MM.1S (cell line): ENCODE results near the gene SYP.
A peak's percentile ranks its signal among the peaks of the same experiment; 100 is the strongest.
"Not testable (repeated sequence)": the region's sequence is repeated elsewhere in the genome, so short reads cannot be mapped to it uniquely, and the experiment has no call there.

Experiments
- DNase-seq: peaks from one replicate; pipeline ENCODE4 v3.0.0-alpha.2; 2015
- H2AFZ ChIP-seq: fragments of 300-600 bp; sonication (generic); 2 replicates; pipeline ENCODE4 v1.6.0; 2016; ENCODE audit warnings: antibody characterized with exemption, low read length
- H3F3A ChIP-seq: fragments of 300-600 bp; sonication (generic); 2 replicates; pipeline ENCODE4 v1.6.1; 2016; ENCODE audit warnings: mild to moderate bottlenecking, antibody characterized with exemption, low read length, moderate library complexity, mixed read lengths; ENCODE audit not compliant: insufficient read depth
- H3K27ac ChIP-seq: fragments of 300-600 bp; sonication (generic); 2 replicates; pipeline ENCODE4 v1.5.1; 2016; ENCODE audit warnings: mild to moderate bottlenecking, low read length
- H3K27me3 ChIP-seq: fragments of 300-600 bp; sonication (generic); replicated peaks from 2 replicates; pipeline ENCODE4 v1.6.0; 2016; ENCODE audit warnings: low read length; ENCODE audit not compliant: insufficient read depth
- H3K36me3 ChIP-seq: fragments of 300-600 bp; sonication (generic); replicated peaks from 2 replicates; pipeline ENCODE4 v1.6.1; 2016; ENCODE audit warnings: mild to moderate bottlenecking, low read length, mixed read lengths; ENCODE audit not compliant: insufficient read depth
- H3K4me1 ChIP-seq: fragments of 300-600 bp; sonication (generic); 2 replicates; pipeline ENCODE4 v1.6.1; 2016; ENCODE audit warnings: low read length, mixed read lengths
- H3K4me2 ChIP-seq: fragments of 300-600 bp; sonication (generic); 2 replicates; pipeline ENCODE4 v1.6.0; 2016; ENCODE audit warnings: low read depth, low read length
- H3K4me3 ChIP-seq: fragments of 300-600 bp; sonication (generic); 2 replicates; pipeline ENCODE4 v1.5.1; 2016; ENCODE audit warnings: low read length, mixed read lengths
- H3K79me2 ChIP-seq: fragments of 300-600 bp; sonication (generic); 2 replicates; pipeline ENCODE4 v1.6.1; 2016; ENCODE audit warnings: mixed run types, low read length, mixed read lengths
- H3K9ac ChIP-seq: fragments of 300-600 bp; sonication (generic); 2 replicates; pipeline ENCODE4 v1.6.1; 2016; ENCODE audit warnings: low read length, mixed read lengths
- H3K9me2 ChIP-seq: fragments of 300-600 bp; sonication (generic); replicated peaks from 2 replicates; pipeline ENCODE4 v1.6.1; 2016; ENCODE audit warnings: mild to moderate bottlenecking, low read length, mixed read lengths; ENCODE audit not compliant: insufficient read depth
- H3K9me3 ChIP-seq: fragments of 300-600 bp; sonication (generic); replicated peaks from 2 replicates; pipeline ENCODE4 v1.6.1; 2016; ENCODE audit warnings: mild to moderate bottlenecking, low read length, mixed read lengths; ENCODE audit not compliant: insufficient read depth
- H4K20me1 ChIP-seq: fragments of 300-600 bp; sonication (generic); 2 replicates; pipeline ENCODE4 v1.6.1; 2016; ENCODE audit warnings: mild to moderate bottlenecking, low read length, moderate library complexity, mixed read lengths; ENCODE audit not compliant: insufficient read depth
- EZH2 ChIP-seq: fragments of 300-600 bp; sonication (generic); optimal IDR thresholded peaks from 2 replicates; pipeline ENCODE3; 2017; ENCODE audit warnings: low read depth, mild to moderate bottlenecking, antibody characterized with exemption, low read length, mixed read lengths
- EZH2phosphoT487 ChIP-seq: fragments of 300-600 bp; sonication (generic); IDR thresholded peaks from 2 replicates; pipeline ENCODE4 v1.6.1; 2018; ENCODE audit warnings: antibody characterized with exemption, low read length
- TF ChIP-seq, protein P1 (sequence below): fragments of 300-600 bp; sonication (generic); IDR thresholded peaks from 2 replicates; pipeline ENCODE4 v1.5.1; 2016; ENCODE audit warnings: antibody characterized with exemption, low read length, mixed read lengths

The SYP gene

DNA sequence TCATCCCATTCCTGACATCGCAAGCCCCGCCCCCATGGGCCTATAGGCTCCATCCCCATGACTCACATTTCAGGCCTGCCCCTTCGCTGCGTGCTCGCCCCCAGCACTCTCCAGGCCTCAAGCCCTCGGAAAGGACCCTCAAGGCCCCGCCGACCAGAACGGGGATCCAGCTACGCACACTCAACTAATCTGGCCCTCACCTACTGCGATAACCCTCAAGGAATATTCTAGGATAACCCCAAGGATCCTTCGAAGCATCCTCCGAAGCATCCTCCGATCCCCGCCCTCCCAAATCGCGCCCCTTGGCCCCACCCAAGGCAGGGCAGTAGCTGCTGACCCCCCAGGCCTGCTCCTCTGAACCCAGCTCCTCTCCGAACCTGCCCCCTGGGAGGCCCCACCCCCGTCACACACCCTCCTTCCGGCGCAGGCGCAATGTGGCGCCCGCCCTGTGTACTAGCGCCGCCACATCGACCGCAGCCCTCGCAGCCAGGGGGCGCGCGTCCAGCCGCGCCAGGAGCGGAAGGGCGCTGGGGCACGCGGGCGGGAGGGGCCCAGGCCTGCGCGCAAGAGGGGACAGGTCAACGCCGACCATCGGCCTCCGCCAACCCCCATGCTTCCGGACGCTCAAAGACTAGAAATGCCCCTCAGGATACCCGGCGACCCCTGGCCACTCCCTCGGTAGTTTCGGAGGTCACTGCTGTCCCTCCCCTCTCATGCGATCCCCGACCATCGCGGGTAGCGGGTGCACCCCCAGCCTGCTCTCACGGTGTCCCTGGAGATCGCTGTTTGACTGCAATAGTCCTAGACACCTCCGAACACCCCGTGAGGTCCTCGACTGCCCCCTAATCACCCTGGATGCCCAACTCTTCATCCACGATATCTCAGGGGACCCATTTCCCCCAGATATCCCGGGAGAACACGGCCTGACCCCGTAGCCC, 43.8 kb downstream of the SYP start:
- Histone ChIP-seq H4K20me1 (no peaks in the 10 kb centered on the region), H3K79me2 (no peaks in the 10 kb centered on the region), H3K9me3 (no peaks in the 10 kb centered on the region), H3K4me3 (peak overlapping the region; percentile 75), H2AFZ (peak overlapping the region; percentile 78), H3K4me2 (peak overlapping the region; percentile 83), H3K9me2 (no peaks in the 10 kb centered on the region), H3K27ac (peak overlapping the region; percentile 65; the same call in 1 of the 2 replicates), H3K9ac (peak overlapping the region; percentile 73), H3K4me1 (no peaks in the 10 kb centered on the region), H3K36me3 (no peaks in the 10 kb centered on the region), H3K27me3 (no peaks in the 10 kb centered on the region), H3F3A (no peaks in the 10 kb centered on the region)
- DNase-seq = peak; percentile 80
- TF ChIP-seq, protein P1, sequence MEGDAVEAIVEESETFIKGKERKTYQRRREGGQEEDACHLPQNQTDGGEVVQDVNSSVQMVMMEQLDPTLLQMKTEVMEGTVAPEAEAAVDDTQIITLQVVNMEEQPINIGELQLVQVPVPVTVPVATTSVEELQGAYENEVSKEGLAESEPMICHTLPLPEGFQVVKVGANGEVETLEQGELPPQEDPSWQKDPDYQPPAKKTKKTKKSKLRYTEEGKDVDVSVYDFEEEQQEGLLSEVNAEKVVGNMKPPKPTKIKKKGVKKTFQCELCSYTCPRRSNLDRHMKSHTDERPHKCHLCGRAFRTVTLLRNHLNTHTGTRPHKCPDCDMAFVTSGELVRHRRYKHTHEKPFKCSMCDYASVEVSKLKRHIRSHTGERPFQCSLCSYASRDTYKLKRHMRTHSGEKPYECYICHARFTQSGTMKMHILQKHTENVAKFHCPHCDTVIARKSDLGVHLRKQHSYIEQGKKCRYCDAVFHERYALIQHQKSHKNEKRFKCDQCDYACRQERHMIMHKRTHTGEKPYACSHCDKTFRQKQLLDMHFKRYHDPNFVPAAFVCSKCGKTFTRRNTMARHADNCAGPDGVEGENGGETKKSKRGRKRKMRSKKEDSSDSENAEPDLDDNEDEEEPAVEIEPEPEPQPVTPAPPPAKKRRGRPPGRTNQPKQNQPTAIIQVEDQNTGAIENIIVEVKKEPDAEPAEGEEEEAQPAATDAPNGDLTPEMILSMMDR = peak; percentile 60
- TF ChIP-seq EZH2 = no peak
- TF ChIP-seq EZH2phosphoT487 = no peak

DNA sequence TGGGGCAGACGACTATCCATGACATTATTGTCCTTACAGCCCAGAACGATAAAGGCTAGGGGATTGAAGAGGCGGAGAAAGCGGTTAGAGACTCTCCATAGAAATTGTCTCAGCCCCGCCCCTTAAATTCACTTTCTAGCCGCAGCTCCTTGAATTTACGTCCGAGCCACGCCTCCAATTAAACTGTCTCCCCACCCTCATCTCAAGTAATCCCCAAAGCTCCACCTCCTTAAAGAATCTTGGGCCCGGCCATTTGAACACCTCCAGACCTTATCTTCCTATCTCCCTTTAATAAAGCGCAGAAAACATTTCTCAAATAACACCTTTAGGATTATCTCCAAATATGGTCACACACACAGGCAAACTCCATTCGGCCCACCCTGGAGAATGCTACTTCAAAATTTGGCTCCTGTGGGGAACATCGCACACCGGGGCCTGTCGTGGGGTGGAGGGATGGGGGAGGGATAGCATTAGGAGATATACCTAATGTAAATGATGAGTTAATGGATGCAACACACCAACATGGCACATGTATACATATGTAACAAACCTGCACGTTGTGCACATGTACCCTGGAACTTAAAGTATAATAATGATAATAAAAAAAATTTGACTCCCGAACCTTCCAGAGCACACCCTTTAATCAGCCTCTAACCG, 44.6 kb downstream of the SYP start:
- Histone ChIP-seq H4K20me1 (no peaks in the 10 kb centered on the region), H3K4me1 (no peaks in the 10 kb centered on the region), H3K27me3 (no peaks in the 10 kb centered on the region), H3K4me3 (peak overlapping the region; percentile 75), H3K9me2 (no peaks in the 10 kb centered on the region), H3K4me2 (peak overlapping the region; percentile 83), H3K9me3 (no peaks in the 10 kb centered on the region), H3K9ac (peak overlapping the region; percentile 73; the same call in 1 of the 2 replicates), H3K79me2 (no peaks in the 10 kb centered on the region), H2AFZ (peak overlapping the region; percentile 72; the same call in 1 of the 2 replicates), H3F3A (no peaks in the 10 kb centered on the region), H3K36me3 (no peaks in the 10 kb centered on the region), H3K27ac (peak overlapping the region; percentile 65; the same call in 1 of the 2 replicates)
- TF ChIP-seq, protein P1 = no peak
- no peak for TF ChIP-seq EZH2phosphoT487
- no peak for TF ChIP-seq EZH2
- DNase-seq = peak; percentile 21

GRCh38 chrX:49153467-49153866, 46.5 kb downstream of the SYP start:
- Histone ChIP-seq H3K4me1 (no peaks in the 10 kb centered on the region), H3K27me3 (no peaks in the 10 kb centered on the region), H3K4me3 (no peak overlapping the region), H4K20me1 (no peaks in the 10 kb centered on the region), H2AFZ (no peak overlapping the region), H3K4me2 (no peak overlapping the region), H3K79me2 (no peaks in the 10 kb centered on the region), H3K36me3 (no peaks in the 10 kb centered on the region), H3K9me2 (no peaks in the 10 kb centered on the region), H3K9ac (no peak overlapping the region), H3K9me3 (no peaks in the 10 kb centered on the region), H3K27ac (no peak overlapping the region), H3F3A (no peaks in the 10 kb centered on the region)
- DNase-seq = no peak
- TF ChIP-seq EZH2phosphoT487 = no peak
- no peak for TF ChIP-seq EZH2
- TF ChIP-seq, protein P1 = no peak

DNA sequence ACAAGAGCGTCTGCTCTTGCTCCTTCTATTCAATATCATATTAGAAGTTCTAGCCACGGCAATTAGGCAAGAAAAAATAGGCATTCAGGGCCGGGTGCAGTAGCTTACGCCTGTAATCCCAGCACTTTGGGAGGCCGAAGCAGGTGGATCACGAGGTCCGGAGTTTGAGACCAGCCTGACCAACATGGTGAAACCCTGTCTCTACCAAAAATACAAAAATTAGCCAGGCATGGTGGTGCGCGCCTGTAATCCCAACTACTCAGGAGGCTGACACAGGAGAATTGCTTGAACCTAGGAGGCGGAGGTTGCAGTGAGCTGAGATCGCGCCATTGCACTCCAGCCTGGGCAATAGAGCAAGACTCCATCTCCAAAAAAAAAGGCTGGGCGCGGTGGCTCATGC, 50.7 kb downstream of the SYP start:
- not testable (repeated sequence) for H3K36me3 ChIP-seq, H3K9ac ChIP-seq, H3K79me2 ChIP-seq, H3F3A ChIP-seq, DNase-seq, H3K4me1 ChIP-seq, H4K20me1 ChIP-seq, H3K4me3 ChIP-seq, H3K9me3 ChIP-seq, H2AFZ ChIP-seq, H3K27ac ChIP-seq, H3K4me2 ChIP-seq, H3K27me3 ChIP-seq, H3K9me2 ChIP-seq

DNA sequence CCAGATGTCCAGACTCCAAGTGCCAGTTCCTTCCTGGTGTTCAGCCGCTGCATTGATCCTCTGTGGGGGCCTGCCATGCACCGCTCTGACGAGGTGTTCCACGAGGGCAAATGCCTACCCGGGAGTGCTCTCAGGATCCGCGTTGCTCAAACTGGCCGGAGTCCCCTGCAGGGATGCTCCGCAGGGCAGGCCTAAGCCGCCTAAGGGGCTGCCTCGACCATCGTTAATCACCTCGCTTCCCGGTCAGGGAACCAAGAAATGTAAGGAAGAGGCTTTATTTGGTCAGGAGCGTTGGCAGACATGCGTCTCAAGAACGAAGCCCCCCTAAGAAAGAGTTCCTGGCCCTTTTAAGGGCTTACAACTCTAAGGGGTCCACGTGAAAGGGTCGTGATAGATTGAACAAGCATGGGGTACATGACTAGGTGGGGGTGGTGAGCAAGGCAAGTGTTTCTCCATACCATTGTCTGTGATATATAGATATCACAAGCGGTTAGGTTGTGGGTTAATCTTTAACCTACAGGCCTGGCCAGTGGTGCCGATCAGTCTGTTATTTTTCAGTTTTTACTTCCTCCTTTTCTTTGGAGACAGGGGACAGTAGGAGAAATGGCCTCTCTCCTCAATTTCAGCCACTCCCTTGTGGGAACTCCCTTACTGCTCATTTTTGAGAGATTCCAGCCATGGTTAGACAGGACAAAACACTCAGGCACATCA, 51.4 kb downstream of the SYP start:
- H3K79me2 ChIP-seq, H3K9ac ChIP-seq, H4K20me1 ChIP-seq, H3K36me3 ChIP-seq, H3K4me3 ChIP-seq, H3K9me3 ChIP-seq, H3K4me2 ChIP-seq, H3K27ac ChIP-seq, H3K27me3 ChIP-seq, H3K4me1 ChIP-seq, H3K9me2 ChIP-seq, H3F3A ChIP-seq, H2AFZ ChIP-seq, DNase-seq: not testable (repeated sequence)
